ENCODE data around the gene ASB3.
"Not testable (repeated sequence)": the region's sequence is repeated elsewhere in the genome, so short reads cannot be mapped to it uniquely, and the experiment has no call there.

Gene ASB3

GRCh38 chr2:53786705-53787613 is at the start of gene ASB3, which contains the start of gene ERLEC1:
Gene ASB3 (minus strand): TSS chr2:53786953. CDS start chr2:53765572, 21,381 bp downstream.
Gene ERLEC1 (plus strand): TSS chr2:53787044. CDS start chr2:53787211, 167 bp downstream.
- DNase-seq, result peak; percentile 76

GRCh38 chr2:53829980-53830290 is 43.2 kb upstream of the ASB3 start:
- DNase-seq, result not testable (repeated sequence)

- DNase-seq, result no peak
Observed at GRCh38 chr2:53829273-53829979, 42.7 kb upstream of the ASB3 start.

- no peak for DNase-seq
Observed at GRCh38 chr2:53828331-53828730, 41.6 kb upstream of the ASB3 start.

GRCh38 chr2:53827398-53828175 is 40.8 kb upstream of the ASB3 start:
- DNase-seq, result no peak

GRCh38 chr2:53826587-53827397 is 40.0 kb upstream of the ASB3 start:
- no peak for DNase-seq

GRCh38 chr2:53826030-53826410 is 39.3 kb upstream of the ASB3 start:
- no peak for DNase-seq

- DNase-seq, result not testable (repeated sequence)
Observed at GRCh38 chr2:53823639-53824038, 36.9 kb upstream of the ASB3 start.

GRCh38 chr2:53821810-53822209 is 35.1 kb upstream of the ASB3 start:
- DNase-seq, result no peak

- no peak for DNase-seq
Observed at GRCh38 chr2:53820711-53821110, 34.0 kb upstream of the ASB3 start.

GRCh38 chr2:53820048-53820447 is 33.3 kb upstream of the ASB3 start:
- no peak for DNase-seq

GRCh38 chr2:53819634-53820033 is 32.9 kb upstream of the ASB3 start:
- no peak for DNase-seq

- DNase-seq, result no peak
Observed at GRCh38 chr2:53818854-53819435, 32.2 kb upstream of the ASB3 start.

GRCh38 chr2:53813151-53813550 is 26.4 kb upstream of the ASB3 start:
- DNase-seq, result no peak

- no peak for DNase-seq
Observed at GRCh38 chr2:53811601-53812000, 24.8 kb upstream of the ASB3 start.

- DNase-seq, result no peak
Observed at GRCh38 chr2:53802617-53803151, 15.9 kb upstream of the ASB3 start.

GRCh38 chr2:53801547-53801946 is 14.8 kb upstream of the ASB3 start:
- no peak for DNase-seq

- peak; percentile 1 for DNase-seq
Observed at GRCh38 chr2:53793821-53794220, 7.1 kb upstream of the ASB3 start.

- DNase-seq, result no peak
Observed at GRCh38 chr2:53793261-53793660, 6.5 kb upstream of the ASB3 start.

- DNase-seq, result peak; percentile 2
Observed at GRCh38 chr2:53787614-53788289, 999 bp upstream of the ASB3 start.

- DNase-seq, result no peak
Observed at GRCh38 chr2:53786352-53786704, 425 bp downstream of the ASB3 start.

All from NCI-H774 (cell line).